Measurements from ENCODE around the gene HECTD4. TPM values are rescaled to one million over a fixed set of nuclear protein-coding genes. Genes with fewer than 3 reads are reported as not detected.
A peak's percentile ranks its signal among the peaks of the same experiment; 100 is the strongest.

Gene HECTD4
- total RNA-seq, 1 experiment from 2014 or later: 30.0 TPM

GRCh38 chr12:112418608-112419296, 36.5 kb upstream of the HECTD4 start, which contains the start of gene PTPN11:
Gene PTPN11, plus strand, starts transcription at chr12:112418947. Its CDS starts 165 bp downstream, at chr12:112419112.
- no peak within 1 kb of the TSS for H4K5ac ChIP-seq (ENCODE audit: insufficient read length, low read depth, low read length)
- H3K4ac ChIP-seq (ENCODE audit: low read depth, low read length): no peak within 1 kb of the TSS; the same call in 1 of the 2 replicates
- H3K9me3 Mint-ChIP-seq: peaks cover 0 to 3% of the 10 kb centered on the region in 2 experiments; a peak in 1 of 5 replicates
- peak within 1 kb of the TSS; percentile 75 for H3K4me2 ChIP-seq (ENCODE audit: insufficient read depth, insufficient read length, low read length)
- no peak within 1 kb of the TSS for H4K91ac ChIP-seq (ENCODE audit: insufficient read length, low read depth, low read length)
- H2AK5ac ChIP-seq (ENCODE audit: insufficient read length, low read length): no peak within 1 kb of the TSS
- no peak within 1 kb of the TSS for H2BK20ac ChIP-seq (ENCODE audit: low read depth, low read length, poor library complexity, severe bottlenecking)
- peak within 1 kb of the TSS; percentile 79 for H2BK120ac ChIP-seq (ENCODE audit: low read depth, low read length, poor library complexity, severe bottlenecking)
- no CpG with 5 or more reads among the region's 89 CpGs for WGBS (ENCODE audit: extremely low coverage, insufficient read length, low lambda C conversion rate)
- H2BK15ac ChIP-seq (ENCODE audit: low read depth, low read length): no peak within 1 kb of the TSS
- H3K56ac ChIP-seq (ENCODE audit: insufficient read length, low read depth, low read length): no peak within 1 kb of the TSS
- H4K20me1 ChIP-seq (ENCODE audit: control insufficient read depth, insufficient read depth, insufficient read length): no peaks in the 10 kb centered on the region
- peak within 1 kb of the TSS; percentile 99 for H3K18ac ChIP-seq (ENCODE audit: insufficient read length, low read depth, low read length)
- H3K27me3 ChIP-seq (ENCODE audit: insufficient read depth, low read length): no peaks in the 10 kb centered on the region
- H3K27ac Mint-ChIP-seq: peak within 1 kb of the TSS; percentile 94 to 99 (median 98)
- H3T11ph ChIP-seq (ENCODE audit: low read length): no peak within 1 kb of the TSS
- H3K4me3 Mint-ChIP-seq: peak within 1 kb of the TSS; percentile 94
- H4K8ac ChIP-seq (replicated peaks; ENCODE audit: insufficient read length, low read depth, low read length): no peak within 1 kb of the TSS
- H2AFZ ChIP-seq (ENCODE audit: low read length): no peak within 1 kb of the TSS
- peaks cover 3% of the 10 kb centered on the region for H3K27me3 Mint-ChIP-seq (ENCODE audit: low read depth)
- TF ChIP-seq, protein P1, sequence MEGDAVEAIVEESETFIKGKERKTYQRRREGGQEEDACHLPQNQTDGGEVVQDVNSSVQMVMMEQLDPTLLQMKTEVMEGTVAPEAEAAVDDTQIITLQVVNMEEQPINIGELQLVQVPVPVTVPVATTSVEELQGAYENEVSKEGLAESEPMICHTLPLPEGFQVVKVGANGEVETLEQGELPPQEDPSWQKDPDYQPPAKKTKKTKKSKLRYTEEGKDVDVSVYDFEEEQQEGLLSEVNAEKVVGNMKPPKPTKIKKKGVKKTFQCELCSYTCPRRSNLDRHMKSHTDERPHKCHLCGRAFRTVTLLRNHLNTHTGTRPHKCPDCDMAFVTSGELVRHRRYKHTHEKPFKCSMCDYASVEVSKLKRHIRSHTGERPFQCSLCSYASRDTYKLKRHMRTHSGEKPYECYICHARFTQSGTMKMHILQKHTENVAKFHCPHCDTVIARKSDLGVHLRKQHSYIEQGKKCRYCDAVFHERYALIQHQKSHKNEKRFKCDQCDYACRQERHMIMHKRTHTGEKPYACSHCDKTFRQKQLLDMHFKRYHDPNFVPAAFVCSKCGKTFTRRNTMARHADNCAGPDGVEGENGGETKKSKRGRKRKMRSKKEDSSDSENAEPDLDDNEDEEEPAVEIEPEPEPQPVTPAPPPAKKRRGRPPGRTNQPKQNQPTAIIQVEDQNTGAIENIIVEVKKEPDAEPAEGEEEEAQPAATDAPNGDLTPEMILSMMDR (conservative IDR thresholded peaks at IDR 0.05): peak; percentile 95
- peaks cover 10 to 13% of the 10 kb centered on the region in 2 experiments; a peak in 2 of 4 replicates for H3K4me1 Mint-ChIP-seq
- H3K79me2 ChIP-seq (ENCODE audit: insufficient read depth, low read length): peaks cover 23% of the 10 kb centered on the region
- peak; percentile 95 for DNase-seq
- peaks cover 0 to 7% (median 7%) of the 10 kb centered on the region in 3 experiments; a peak in 4 of 7 replicates for H3K36me3 Mint-ChIP-seq (ENCODE audit: insufficient read depth in 1 of 3, low read depth in 3 of 3)
- peak within 1 kb of the TSS; percentile 92 for H3K9ac ChIP-seq (ENCODE audit: extremely low read depth, insufficient read length, low read length)
- no peak within 1 kb of the TSS for H3K23ac ChIP-seq (ENCODE audit: insufficient read length, low read depth, low read length)
- H2BK5ac ChIP-seq (ENCODE audit: insufficient read length, low read length): no peak within 1 kb of the TSS
- H3K23me2 ChIP-seq (ENCODE audit: insufficient read length, low read depth, low read length, poor library complexity, severe bottlenecking): peaks cover 3% of the 10 kb centered on the region
- no peak within 1 kb of the TSS for H3K27ac ChIP-seq (ENCODE audit: insufficient read length, low read depth, low read length)
- H2BK12ac ChIP-seq (ENCODE audit: insufficient read length, low read depth, low read length): no peak within 1 kb of the TSS
- no peaks in the 10 kb centered on the region for H3K9me3 ChIP-seq (ENCODE audit: control insufficient read depth, low read depth, low read length)
- peaks cover 1% of the 10 kb centered on the region for H3K79me1 ChIP-seq (ENCODE audit: insufficient read depth, low read depth, low read length, poor library complexity, severe bottlenecking)
- H3K14ac ChIP-seq (ENCODE audit: insufficient read depth, low read length): peak within 1 kb of the TSS; percentile 99
- no peaks in the 10 kb centered on the region for H3K4me1 ChIP-seq (ENCODE audit: insufficient read depth, low read length)

Data from H9 (cell line).